OCI-LY1 (cell line): ENCODE results near the gene OR2V1.
"Not testable (repeated sequence)": the region's sequence is repeated elsewhere in the genome, so short reads cannot be mapped to it uniquely, and the experiment has no call there.

Experiments used
- H2AFZ ChIP-seq: fragments of 200-600 bp; sonication (generic), shearing (Covaris generic); 2 replicates; pipeline ENCODE4 v1.6.0; 2014; ENCODE audit warnings: antibody characterized with exemption, mild to moderate bottlenecking, low read length
- H3F3A ChIP-seq: fragments of 200-600 bp; sonication (generic), shearing (Covaris generic); 2 replicates; pipeline ENCODE4 v1.6.0; 2014; ENCODE audit warnings: mild to moderate bottlenecking, antibody characterized with exemption, low read length, moderate library complexity; ENCODE audit not compliant: insufficient read depth
- H3K27ac ChIP-seq: fragments of 200-600 bp; sonication (generic); 2 replicates; pipeline ENCODE4 v1.5.1; 2014; ENCODE audit warnings: low read length, mixed run types, mild to moderate bottlenecking, low read depth; ENCODE audit not compliant: poor library complexity, severe bottlenecking
- H3K27me3 ChIP-seq: fragments of 200-600 bp; sonication (generic); 2 replicates; pipeline ENCODE4 v1.6.0; 2014; ENCODE audit warnings: antibody characterized with exemption, mild to moderate bottlenecking, low read length, moderate library complexity; ENCODE audit not compliant: insufficient read depth
- H3K36me3 ChIP-seq: fragments of 200-600 bp; sonication (generic); 2 replicates; pipeline ENCODE4 v1.6.1; 2014; ENCODE audit warnings: mild to moderate bottlenecking, antibody characterized with exemption, low read length, moderate library complexity, mixed read lengths; ENCODE audit not compliant: insufficient read depth
- H3K4me1 ChIP-seq: fragments of 200-600 bp; sonication (generic); 2 replicates; pipeline ENCODE4 v1.5.1; 2014; ENCODE audit warnings: mild to moderate bottlenecking, low read length, moderate library complexity; ENCODE audit not compliant: insufficient read depth, severe bottlenecking
- H3K4me2 ChIP-seq: fragments of 200-600 bp; sonication (generic), shearing (Covaris generic); 2 replicates; pipeline ENCODE4 v1.6.1; 2014; ENCODE audit warnings: low read length
- H3K4me3 ChIP-seq: fragments of 200-600 bp; sonication (generic); 2 replicates; pipeline ENCODE4 v1.5.1; 2014; ENCODE audit warnings: low read length, low read depth, mild to moderate bottlenecking, mixed read lengths; ENCODE audit not compliant: poor library complexity, severe bottlenecking
- H3K79me2 ChIP-seq: fragments of 200-600 bp; shearing (Covaris generic); 2 replicates; pipeline ENCODE4 v1.6.1; 2016; ENCODE audit warnings: mixed run types, low read length, mixed read lengths; ENCODE audit not compliant: insufficient read depth
- H3K9ac ChIP-seq: fragments of 200-600 bp; sonication (generic), shearing (Covaris generic); 2 replicates; pipeline ENCODE4 v1.6.1; 2014; ENCODE audit warnings: mild to moderate bottlenecking, low read length, mixed read lengths
- H3K9me2 ChIP-seq: fragments of 200-600 bp; sonication (generic), shearing (Covaris generic); 2 replicates; pipeline ENCODE4 v1.6.1; 2014; ENCODE audit warnings: low read depth, mild to moderate bottlenecking, low read length, mixed read lengths
- H3K9me3 ChIP-seq: fragments of 200-600 bp; shearing (Covaris generic); 2 replicates; pipeline ENCODE4 v1.6.1; 2014; ENCODE audit warnings: low read length, mixed read lengths
- H4K20me1 ChIP-seq: fragments of 200-600 bp; sonication (generic), shearing (Covaris generic); 2 replicates; pipeline ENCODE4 v1.6.0; 2016; ENCODE audit warnings: mild to moderate bottlenecking, low read length; ENCODE audit not compliant: insufficient read depth
- CTCF ChIP-seq: fragments of 200-600 bp; sonication (generic), shearing (Covaris generic); IDR thresholded peaks from 2 replicates; pipeline ENCODE4 v1.5.1; 2017; ENCODE audit warnings: mild to moderate bottlenecking, antibody characterized with exemption, low read length, moderate library complexity, mixed read lengths
- EZH2 ChIP-seq: fragments of 200-600 bp; sonication (generic), shearing (Covaris generic); IDR thresholded peaks from 2 replicates; pipeline ENCODE4 v1.8.0; 2017; ENCODE audit warnings: borderline replicate concordance, mixed run types, mild to moderate bottlenecking, antibody characterized with exemption, low read length, moderate library complexity, mixed read lengths

OR2V1 gene

DNA sequence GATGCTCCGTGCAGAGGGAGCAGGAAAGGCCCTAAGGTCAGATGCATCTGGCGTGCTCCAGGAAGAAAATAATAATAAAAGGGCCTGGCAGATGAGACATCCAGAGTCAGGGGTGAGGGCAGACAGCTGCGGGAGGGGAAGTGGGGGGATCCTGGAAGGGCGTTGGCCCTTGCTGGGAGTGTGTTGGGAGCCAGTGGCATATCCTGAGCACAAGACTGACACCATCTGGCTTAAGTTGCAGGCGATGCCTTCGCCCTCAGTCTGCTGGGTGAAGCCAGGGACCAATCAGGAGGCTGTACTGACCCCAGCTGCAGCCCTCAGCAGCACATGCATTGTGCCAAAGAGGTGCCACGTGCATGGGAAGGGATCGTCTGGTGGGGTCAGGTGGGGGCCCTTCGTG, 20.2 kb upstream of the OR2V1 start:
- Histone ChIP-seq H3K4me1 (peaks cover 26% of the 10 kb centered on the region), H4K20me1 (no peaks in the 10 kb centered on the region), H3K4me3 (no peak overlapping the region), H2AFZ (no peak overlapping the region), H3K9me2 (no peaks in the 10 kb centered on the region), H3K9me3 (no peaks in the 10 kb centered on the region), H3K27ac (peak overlapping the region; percentile 56), H3K36me3 (no peaks in the 10 kb centered on the region), H3K9ac (no peak overlapping the region), H3K79me2 (no peaks in the 10 kb centered on the region), H3K27me3 (no peaks in the 10 kb centered on the region; the same call in 1 of the 2 replicates), H3F3A (no peaks in the 10 kb centered on the region), H3K4me2 (no peak overlapping the region)
- TF ChIP-seq EZH2 (no peak), CTCF (no peak; the same call in 1 of the 2 replicates)

DNA sequence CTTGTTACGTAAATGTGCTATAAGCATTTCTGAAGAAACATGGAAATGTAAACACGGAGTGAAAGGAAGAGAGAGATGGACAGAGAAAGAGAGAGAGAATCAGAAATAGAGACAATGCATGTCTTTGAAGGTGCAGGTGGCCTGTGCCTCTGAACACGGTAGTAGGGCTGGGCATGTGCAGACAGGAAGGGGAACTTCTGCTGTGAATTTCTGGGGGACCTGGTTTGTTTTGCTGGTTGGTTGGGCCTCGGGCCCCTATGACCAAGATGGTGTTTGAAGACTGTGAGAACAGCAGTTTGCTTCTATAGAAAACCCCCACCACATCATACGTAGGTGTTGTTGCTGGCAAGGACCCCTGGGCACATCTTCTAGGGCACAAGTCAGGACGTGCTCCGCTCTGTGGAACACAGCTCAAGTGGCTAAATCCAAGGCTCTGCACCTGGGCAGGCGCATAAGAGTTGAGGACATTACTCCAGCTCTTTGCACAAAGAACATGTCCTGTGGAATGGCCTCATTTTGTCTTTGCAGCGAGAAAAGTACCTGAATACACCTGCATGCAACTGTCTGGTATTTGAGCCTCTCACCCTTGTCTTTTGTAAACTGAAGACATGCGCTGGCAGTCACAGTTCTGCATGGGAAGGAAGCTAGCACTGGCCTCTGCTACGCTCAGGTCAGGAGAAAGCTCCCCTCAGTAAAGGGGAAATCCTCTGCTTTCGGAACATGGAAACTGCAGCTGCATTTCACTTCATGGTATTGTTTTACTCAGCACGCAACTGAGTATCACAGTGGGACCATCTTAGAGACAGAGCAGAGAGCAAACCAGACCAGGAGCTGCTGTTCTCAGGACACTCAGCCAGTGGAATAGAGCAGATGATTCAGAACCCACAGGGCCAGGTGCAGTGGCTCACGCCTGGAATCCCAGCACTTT, 19.1 kb upstream of the OR2V1 start:
- H4K20me1 ChIP-seq, result no peaks in the 10 kb centered on the region
- no peaks in the 10 kb centered on the region; the same call in 1 of the 2 replicates for H3K36me3 ChIP-seq
- no peaks in the 10 kb centered on the region for H3K9me2 ChIP-seq
- H3K4me2 ChIP-seq, result peak overlapping the region; percentile 8; the same call in 1 of the 2 replicates
- H3K9ac ChIP-seq, result no peak overlapping the region; the same call in 1 of the 2 replicates
- H3K9me3 ChIP-seq, result peaks cover 6% of the 10 kb centered on the region
- H3K27ac ChIP-seq, result peak overlapping the region; percentile 56
- H3K79me2 ChIP-seq, result no peaks in the 10 kb centered on the region
- TF ChIP-seq EZH2, result no peak
- no peak for TF ChIP-seq CTCF
- H2AFZ ChIP-seq, result no peak overlapping the region
- no peaks in the 10 kb centered on the region; the same call in 1 of the 2 replicates for H3K27me3 ChIP-seq
- no peak overlapping the region for H3K4me3 ChIP-seq
- H3F3A ChIP-seq, result no peaks in the 10 kb centered on the region
- peaks cover 24% of the 10 kb centered on the region for H3K4me1 ChIP-seq

DNA sequence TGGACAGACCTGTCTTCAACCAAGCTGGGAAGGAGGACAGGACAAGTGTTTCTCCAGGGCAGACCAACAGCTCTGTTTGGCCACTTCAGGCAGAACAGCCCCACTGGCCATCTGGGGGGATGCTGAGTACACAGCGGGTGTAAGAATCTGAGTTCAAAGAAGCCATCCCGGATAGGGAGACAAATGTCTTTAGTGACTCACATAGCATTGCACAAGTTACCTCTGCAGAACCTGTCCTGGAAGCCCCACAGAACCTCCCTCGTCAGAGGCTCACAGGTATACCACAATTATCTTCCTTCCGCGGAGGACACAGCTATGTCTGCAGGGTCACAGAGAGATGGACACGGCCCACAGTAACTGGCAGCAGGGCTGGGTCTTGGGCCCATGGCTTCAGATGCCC, 18.4 kb upstream of the OR2V1 start:
- Histone ChIP-seq H3K4me2 (0 out of 2 replicates have a peak overlapping the region, but pooled peaks have one; percentile 8), H3K9me2 (no peaks in the 10 kb centered on the region), H3F3A (no peaks in the 10 kb centered on the region), H3K27ac (peak overlapping the region; percentile 56), H3K36me3 (no peaks in the 10 kb centered on the region; the same call in 1 of the 2 replicates), H3K9me3 (peaks cover 8% of the 10 kb centered on the region), H2AFZ (no peak overlapping the region), H3K4me1 (peaks cover 24% of the 10 kb centered on the region), H3K27me3 (no peaks in the 10 kb centered on the region; the same call in 1 of the 2 replicates), H4K20me1 (no peaks in the 10 kb centered on the region), H3K9ac (no peak overlapping the region; the same call in 1 of the 2 replicates), H3K4me3 (no peak overlapping the region), H3K79me2 (no peaks in the 10 kb centered on the region)
- TF ChIP-seq EZH2 (no peak), CTCF (no peak)

DNA sequence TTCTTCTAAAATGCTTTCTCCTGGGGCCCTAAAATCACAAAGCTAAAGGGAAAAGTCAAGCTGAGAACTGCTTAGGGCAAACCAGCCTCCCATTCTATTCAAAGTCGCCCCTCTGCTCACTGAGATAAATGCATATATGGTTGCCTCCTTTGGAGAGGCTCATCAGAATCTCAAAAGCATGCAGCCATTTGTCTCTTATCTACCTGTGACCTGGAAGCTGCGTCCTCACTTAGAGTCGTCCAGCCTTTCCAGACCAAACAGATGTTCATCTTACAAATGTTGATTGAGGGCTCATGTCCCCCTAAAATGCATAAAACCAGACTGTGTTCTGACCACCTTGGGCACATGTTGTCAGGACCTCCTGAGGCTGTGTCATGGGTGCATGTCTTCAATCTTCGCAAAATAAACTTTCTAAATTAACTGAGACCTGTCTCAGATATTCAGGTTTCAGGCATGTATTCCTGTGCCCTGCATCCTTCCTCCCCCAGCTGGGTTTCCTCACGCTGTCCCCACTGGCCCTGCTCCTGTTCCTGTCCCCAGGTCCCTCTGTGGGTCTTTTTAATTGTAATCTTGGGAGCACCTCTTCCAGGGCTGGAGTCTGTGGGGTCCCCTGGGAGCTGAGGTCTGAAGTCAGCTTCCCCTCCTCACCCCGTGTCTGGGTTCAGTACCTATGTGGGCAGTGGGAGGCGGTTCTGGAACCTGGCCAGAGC, 16.1 kb upstream of the OR2V1 start, which contains the start of gene OR2V2:
Gene OR2V2, plus strand, starts transcription at position 660 of the 710 bp plus-strand sequence. CDS start 7,357 bp downstream, outside the sequence.
- Histone ChIP-seq H3K4me1 (peaks cover 24% of the 10 kb centered on the region), H3K9me3 (peaks cover 13% of the 10 kb centered on the region)
- H3K36me3 ChIP-seq, H4K20me1 ChIP-seq, H3K79me2 ChIP-seq, H3F3A ChIP-seq, H3K9ac ChIP-seq, H3K27ac ChIP-seq, H3K4me3 ChIP-seq, H3K27me3 ChIP-seq, H2AFZ ChIP-seq, H3K4me2 ChIP-seq, H3K9me2 ChIP-seq: not testable (repeated sequence)
